Psoas muscle (tissue), 8 donors: Measurements from ENCODE around the gene RNF225. TPM values are rescaled to one million over a fixed set of nuclear protein-coding genes. Genes with fewer than 3 reads are reported as not detected.

Experiments used
- ATAC-seq, 4 donors: fragments of 200-7000 bp; cut with Tn5 transposase; one replicate each; pipeline ENCODE4 v1.9.1; 2020; ENCODE audit warnings: moderate library complexity in 3 of 4, mild to moderate bottlenecking in 2 of 4
- DNase-seq, 2 donors: peaks; one replicate each; pipeline ENCODE4 v3.0.0-alpha.2; 2020
- H3K27ac ChIP-seq: fragments of 200-600 bp; one replicate; pipeline ENCODE4 v1.8.0; 2022
- H3K27me3 ChIP-seq, 3 donors: fragments of 200-600 bp in 1 of 3; one replicate each; pipeline versions ENCODE4 v1.6.1 to v1.8.0; 2013 to 2022; ENCODE audit warnings: low read length in 2 of 3, mild to moderate bottlenecking in 2 of 3, moderate library complexity in 1 of 3; ENCODE audit not compliant: insufficient read depth in 3 of 3
- H3K36me3 ChIP-seq, 2 donors: fragments of 200-600 bp in 1 of 2; one replicate each; pipeline versions ENCODE4 v1.6.1 to v1.8.0; 2013 to 2022; ENCODE audit warnings: low read depth in 1 of 2, mild to moderate bottlenecking in 1 of 2, moderate library complexity in 1 of 2; ENCODE audit not compliant: insufficient read depth in 1 of 2
- H3K4me1 ChIP-seq: fragments of 200-600 bp; one replicate; pipeline ENCODE4 v1.8.0; 2022
- H3K4me3 ChIP-seq: fragments of 200-600 bp; one replicate; pipeline ENCODE4 v1.8.0; 2022; ENCODE audit warnings: mild to moderate bottlenecking
- H3K9me3 ChIP-seq: fragments of 200-600 bp; one replicate; pipeline ENCODE4 v1.8.0; 2022
- WGBS, 3 donors: extraction: QIAGEN DNeasy Blood & Tissue Kit; methylation state at CpG; one replicate each; pipeline versions ENCODE4 v1.1.6 to v1.1.7; 2013; 5-methylcytosine and 5-hydroxymethylcytosine counted together
- intact Hi-C, 2 donors: fragments of 100-400 bp; cut with DNase I; formaldehyde crosslinking; loops; one replicate each; pipeline versions ENCODE4 v1.11.0 to v1.14.2; 2022
- polyA plus RNA-seq, 3 donors: library from polyadenylated mRNA; stranded (reverse); fragments of 200-250 nt; gene quantifications; one replicate each; pipeline ENCODE4 v1.2.3, GENCODE V29; 2013
- total RNA-seq, 4 donors: library from RNA; stranded (reverse); fragmentation: NEBNext Ultra II Directional in 2 of 4; extraction: Animal tissue kit (Norgen Biotek cat#: 25700) in 2 of 4; gene quantifications; one replicate each; pipeline versions ENCODE4 v1.2.1 to v1.2.4, GENCODE V29; 2021 to 2023
- TF ChIP-seq, protein P1 (sequence below): fragments of 200-600 bp; IDR thresholded peaks from one replicate; pipeline ENCODE4 v1.8.0; 2022; ENCODE audit warnings: antibody characterized with exemption
- donor health status: healthy with polysubstance abuse.
- donor health status: DM: no; HTN: no; CAD: no; lungs with moderate emphysema.
- donor health status: Bipolar disorder and iron deficiency.
- donor health status: healthy.
- donor health status: DM: yes; HTN: yes; CAD: no.
- donor health status: DM: no; HTN: no; CAD: no.
- donor health status: DM: no; HTN: no; CAD: no.
- donor health status: DM: yes; HTN: yes; CAD: no.

Gene RNF225
- total and polyA plus RNA-seq, 7 donors = not detected

- Histone ChIP-seq H3K27ac (no peak overlapping the region), H3K4me1 (no peaks in the 10 kb centered on the region), H3K4me3 (no peak overlapping the region), H3K9me3 (no peaks in the 10 kb centered on the region), H3K27me3 (peaks cover 0 to 13% (median 8%) of the 10 kb centered on the region in 3 donors), H3K36me3 (peaks cover 7 to 49% of the 10 kb centered on the region in 2 donors)
- TF ChIP-seq, protein P1, sequence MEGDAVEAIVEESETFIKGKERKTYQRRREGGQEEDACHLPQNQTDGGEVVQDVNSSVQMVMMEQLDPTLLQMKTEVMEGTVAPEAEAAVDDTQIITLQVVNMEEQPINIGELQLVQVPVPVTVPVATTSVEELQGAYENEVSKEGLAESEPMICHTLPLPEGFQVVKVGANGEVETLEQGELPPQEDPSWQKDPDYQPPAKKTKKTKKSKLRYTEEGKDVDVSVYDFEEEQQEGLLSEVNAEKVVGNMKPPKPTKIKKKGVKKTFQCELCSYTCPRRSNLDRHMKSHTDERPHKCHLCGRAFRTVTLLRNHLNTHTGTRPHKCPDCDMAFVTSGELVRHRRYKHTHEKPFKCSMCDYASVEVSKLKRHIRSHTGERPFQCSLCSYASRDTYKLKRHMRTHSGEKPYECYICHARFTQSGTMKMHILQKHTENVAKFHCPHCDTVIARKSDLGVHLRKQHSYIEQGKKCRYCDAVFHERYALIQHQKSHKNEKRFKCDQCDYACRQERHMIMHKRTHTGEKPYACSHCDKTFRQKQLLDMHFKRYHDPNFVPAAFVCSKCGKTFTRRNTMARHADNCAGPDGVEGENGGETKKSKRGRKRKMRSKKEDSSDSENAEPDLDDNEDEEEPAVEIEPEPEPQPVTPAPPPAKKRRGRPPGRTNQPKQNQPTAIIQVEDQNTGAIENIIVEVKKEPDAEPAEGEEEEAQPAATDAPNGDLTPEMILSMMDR = no peak
- intact Hi-C loops = no loop called here
- WGBS, 3 donors = 64 to 67% (median 64%) methylated on average over 3 of the region's 3 CpGs
- ATAC-seq (peak; percentile 2 to 32 (median 10)), DNase-seq (no peak)
Observed at GRCh38 chr19:58394821-58395219, 636 bp upstream of the RNF225 start.

GRCh38 chr19:58395979-58396627 lies 647 bp downstream of the RNF225 start:
- intact Hi-C loops = no loop called here
- H3K27me3 ChIP-seq = peaks cover 0 to 13% (median 8%) of the 10 kb centered on the region in 3 donors
- ATAC-seq (peak in 3 of 4 donors; percentile 3 to 16 (median 7)), DNase-seq (no peak)
- H3K9me3 ChIP-seq = no peaks in the 10 kb centered on the region
- peaks cover 8% of the 10 kb centered on the region for H3K4me1 ChIP-seq
- H3K36me3 ChIP-seq = peaks cover 7 to 38% of the 10 kb centered on the region in 2 donors
- TF ChIP-seq, protein P1 = no peak
- peak overlapping the region; percentile 34 for H3K4me3 ChIP-seq
- H3K27ac ChIP-seq = no peak overlapping the region
- WGBS, 3 donors = 3 to 5% (median 4%) methylated on average over 44 to 75 of the region's 75 CpGs

GRCh38 chr19:58396691-58397532 lies 1.5 kb downstream of the RNF225 start:
- H3K9me3 ChIP-seq = no peaks in the 10 kb centered on the region
- TF ChIP-seq, protein P1 = no peak
- H3K4me3 ChIP-seq = no peak overlapping the region
- ATAC-seq (no peak), DNase-seq (no peak)
- H3K27me3 ChIP-seq = peaks cover 0 to 13% (median 8%) of the 10 kb centered on the region in 3 donors
- intact Hi-C loops = no loop called here
- peaks cover 8% of the 10 kb centered on the region for H3K4me1 ChIP-seq
- WGBS, 3 donors = 27 to 36% (median 36%) methylated on average over 40 to 58 of the region's 58 CpGs
- no peak overlapping the region for H3K27ac ChIP-seq
- H3K36me3 ChIP-seq = peaks cover 7 to 30% of the 10 kb centered on the region in 2 donors

DNA sequence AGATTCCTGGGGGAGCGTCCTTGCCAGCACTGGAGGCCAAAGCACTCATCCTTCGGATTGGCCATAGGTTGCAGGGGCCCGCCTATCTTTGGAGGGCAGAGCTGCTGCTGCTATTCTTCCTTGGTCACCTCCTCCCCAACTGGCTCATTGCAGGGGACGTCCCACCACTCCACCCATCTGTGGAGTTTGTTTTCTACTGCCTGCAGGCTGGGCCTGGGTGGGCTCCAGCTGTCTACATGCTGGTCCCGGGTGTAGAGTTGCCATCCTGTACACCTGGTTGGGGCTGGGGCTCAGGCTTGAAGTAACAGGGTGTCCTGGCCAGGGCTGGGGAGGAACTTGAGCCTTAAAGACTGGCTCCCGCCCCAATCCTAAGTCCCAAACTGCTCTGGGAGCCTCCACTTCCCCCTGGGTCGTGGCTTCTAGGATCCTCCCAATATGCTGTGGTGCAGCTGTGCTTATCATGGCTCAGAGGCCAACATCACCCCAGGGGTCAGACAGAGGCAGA lies 2.1 kb downstream of the RNF225 start:
- Histone ChIP-seq H3K27me3 (peaks cover 0 to 13% (median 8%) of the 10 kb centered on the region in 3 donors), H3K36me3 (peaks cover 7 to 26% of the 10 kb centered on the region in 2 donors), H3K4me1 (peaks cover 8% of the 10 kb centered on the region), H3K9me3 (no peaks in the 10 kb centered on the region), H3K27ac (no peak overlapping the region), H3K4me3 (no peak overlapping the region)
- DNase-seq (no peak), ATAC-seq (no peak)
- intact Hi-C loops = no loop called here
- TF ChIP-seq, protein P1 = no peak
- WGBS, 3 donors = 49 to 54% (median 52%) methylated on average over 7 of the region's 7 CpGs
